Upper lobe of left lung (tissue), 6 donors: Measurements from ENCODE around the gene RCL1. TPM values are rescaled to one million over a fixed set of nuclear protein-coding genes. Genes with fewer than 3 reads are reported as not detected.
"Not testable (repeated sequence)": the region's sequence is repeated elsewhere in the genome, so short reads cannot be mapped to it uniquely, and the experiment has no call there.

ENCODE experiments used
- ATAC-seq, 2 donors: fragments of 200-7000 bp; cut with Tn5 transposase; one replicate each; pipeline ENCODE4 v1.9.1; 2022; ENCODE audit warnings: mild to moderate bottlenecking in 2 of 2, moderate library complexity in 2 of 2; ENCODE audit not compliant: low FRiP score in 2 of 2
- DNase-seq, 2 donors: peaks; one replicate each; pipeline ENCODE4 v3.0.0-alpha.2; 2019 to 2020
- H3K27ac ChIP-seq, 4 donors: fragments of 200-600 bp; sonication (generic); one replicate each; pipeline ENCODE4 v1.5.1; 2016 to 2019
- H3K27me3 ChIP-seq, 4 donors: fragments of 200-600 bp; sonication (generic); one replicate each; pipeline ENCODE4 v1.5.1; 2017 to 2019
- H3K36me3 ChIP-seq, 4 donors: fragments of 200-600 bp; sonication (generic); one replicate each; pipeline ENCODE4 v1.5.1; 2016 to 2019
- H3K4me1 ChIP-seq, 4 donors: fragments of 200-600 bp; sonication (generic); one replicate each; pipeline ENCODE4 v1.5.1; 2018 to 2019
- H3K4me3 ChIP-seq, 4 donors: fragments of 200-600 bp; sonication (generic); one replicate each; pipeline ENCODE4 v1.5.1; 2017 to 2019; ENCODE audit warnings: mild to moderate bottlenecking in 2 of 4, moderate library complexity in 1 of 4
- H3K9me3 ChIP-seq, 4 donors: fragments of 200-600 bp; sonication (generic); one replicate each; pipeline ENCODE4 v1.5.1; 2018 to 2019
- CTCF ChIP-seq, 6 experiments: fragments of 450-650 bp in 4 of 6; fragments of 200-600 bp in 2 of 6; sonication (generic) in 2 of 6; IDR thresholded peaks; one replicate each; pipeline ENCODE4 v1.5.1; 2016 to 2019; ENCODE audit warnings: antibody characterized with exemption in 6 of 6
- EP300 ChIP-seq, 4 donors: sonication (generic); formaldehyde crosslinking; IDR thresholded peaks; one replicate each; pipeline ENCODE4 v1.5.1; 2017; ENCODE audit warnings: antibody characterized with exemption in 4 of 4, control low read depth in 2 of 4
- POLR2A ChIP-seq, 4 donors: fragments of 450-650 bp; IDR thresholded peaks; one replicate each; pipeline ENCODE4 v1.5.1; 2016 to 2017; ENCODE audit warnings: antibody characterized with exemption in 4 of 4, mild to moderate bottlenecking in 2 of 4
- POLR2AphosphoS5 ChIP-seq, 2 donors: sonication (generic); formaldehyde crosslinking; IDR thresholded peaks; one replicate each; pipeline ENCODE4 v1.5.1; 2017; ENCODE audit warnings: antibody characterized with exemption in 2 of 2
- WGBS, 2 donors: methylation state at CpG; one replicate each; pipeline ENCODE4 v1.1.5; 2017 to 2018; 5-methylcytosine and 5-hydroxymethylcytosine counted together
- total RNA-seq, 6 donors: library from RNA; depleted of rRNA in 4 of 6; stranded (reverse); fragments of >200 nt in 4 of 6; gene quantifications; one replicate each; pipeline versions ENCODE4 v1.1.0 to v1.2.1, GENCODE V29; 2016 to 2021
- donor health status: DM: no; HTN: no; CAD: no; lungs with moderate emphysema.
- donor health status: DM: no; HTN: yes; CAD: no; lungs with severe emphysema.

RCL1 gene
- total RNA-seq, 6 donors from 2014 or later: 20.8 to 63.9 (median 30.1) TPM

- no peak for DNase-seq
- Histone ChIP-seq H3K4me3 (no peak overlapping the region), H3K4me1 (no peaks in the 10 kb centered on the region), H3K36me3 (no peaks in the 10 kb centered on the region), H3K27me3 (no peaks in the 10 kb centered on the region), H3K27ac (no peak overlapping the region), H3K9me3 (no peaks in the 10 kb centered on the region)
- 78% methylated on average over 2 of the region's 2 CpGs; no CpG with 5 or more reads in 1 of the 2 donors for WGBS, 2 donors
- no peak for ATAC-seq
- no peak for TF ChIP-seq POLR2AphosphoS5 (IDR thresholded peaks at IDR 0.05)
- TF ChIP-seq EP300 (IDR thresholded peaks at IDR 0.05): no peak
- TF ChIP-seq CTCF (IDR thresholded peaks at IDR 0.05): no peak
- TF ChIP-seq POLR2A (IDR thresholded peaks at IDR 0.05): no peak
Measured at GRCh38 chr9:4781408-4781807, 11.3 kb upstream of the RCL1 start.

GRCh38 chr9:4783191-4783590 lies 9.6 kb upstream of the RCL1 start:
- not testable (repeated sequence) for H3K4me1 ChIP-seq, H3K27ac ChIP-seq, H3K27me3 ChIP-seq, H3K36me3 ChIP-seq, ATAC-seq, H3K9me3 ChIP-seq, DNase-seq, H3K4me3 ChIP-seq
- WGBS, 2 donors: 78 to 92% methylated on average over 4 of the region's 4 CpGs

GRCh38 chr9:4784403-4784802 lies 8.3 kb upstream of the RCL1 start:
- Histone ChIP-seq H3K36me3 (no peaks in the 10 kb centered on the region), H3K4me1 (no peaks in the 10 kb centered on the region), H3K4me3 (no peak overlapping the region), H3K27me3 (no peaks in the 10 kb centered on the region), H3K27ac (no peak overlapping the region), H3K9me3 (no peaks in the 10 kb centered on the region)
- DNase-seq (no peak), ATAC-seq (no peak)
- TF ChIP-seq CTCF (IDR thresholded peaks at IDR 0.05): no peak
- no peak for TF ChIP-seq EP300 (IDR thresholded peaks at IDR 0.05)
- TF ChIP-seq POLR2AphosphoS5 (IDR thresholded peaks at IDR 0.05): no peak
- TF ChIP-seq POLR2A (IDR thresholded peaks at IDR 0.05): no peak
- 79 to 82% methylated on average over 2 of the region's 2 CpGs for WGBS, 2 donors

- ATAC-seq (no peak), DNase-seq (no peak)
- no peak for TF ChIP-seq POLR2AphosphoS5 (IDR thresholded peaks at IDR 0.05)
- no peak for TF ChIP-seq EP300 (IDR thresholded peaks at IDR 0.05)
- no peak for TF ChIP-seq POLR2A (IDR thresholded peaks at IDR 0.05)
- TF ChIP-seq CTCF (IDR thresholded peaks at IDR 0.05): no peak
- Histone ChIP-seq H3K27ac (no peak overlapping the region), H3K4me1 (peaks cover 0 to under 1% (median 0%) of the 10 kb centered on the region in 4 donors), H3K36me3 (no peaks in the 10 kb centered on the region), H3K27me3 (no peaks in the 10 kb centered on the region), H3K4me3 (no peak overlapping the region), H3K9me3 (no peaks in the 10 kb centered on the region)
- WGBS, 2 donors: 95 to 99% methylated on average over 4 of the region's 4 CpGs
Measured at GRCh38 chr9:4786599-4786998, 6.1 kb upstream of the RCL1 start.

- no peak for DNase-seq
- TF ChIP-seq EP300 (IDR thresholded peaks at IDR 0.05) (no peak), POLR2AphosphoS5 (IDR thresholded peaks at IDR 0.05) (no peak), CTCF (IDR thresholded peaks at IDR 0.05) (no peak), POLR2A (IDR thresholded peaks at IDR 0.05) (no peak)
- 94 to 100% methylated on average over 1 of the region's 1 CpG for WGBS, 2 donors
Measured at GRCh38 chr9:4787876-4788275, 4.9 kb upstream of the RCL1 start.

More at GRCh38 chr9:4787876-4788275, 4.9 kb upstream of the RCL1 start:
- Histone ChIP-seq H3K4me3 (no peak overlapping the region), H3K36me3 (no peaks in the 10 kb centered on the region), H3K27ac (no peak overlapping the region), H3K9me3 (no peaks in the 10 kb centered on the region), H3K27me3 (no peaks in the 10 kb centered on the region), H3K4me1 (peaks cover 2 to 8% (median 7%) of the 10 kb centered on the region in 4 donors)
- no peak for ATAC-seq
